ENCODE measurements around the gene ZNF552.

GRCh38 chr19:57779220-57779845 is 35.4 kb downstream of the ZNF552 start:
- no peak for TF ChIP-seq CTCF (IDR thresholded peaks at IDR 0.05; ENCODE audit: borderline replicate concordance, extremely low read depth, low read length, poor library complexity, severe bottlenecking)
- TF ChIP-seq EZH2 (IDR thresholded peaks at IDR 0.05; ENCODE audit: borderline replicate concordance, low read depth, low read length, severe bottlenecking) = no peak
